Spinal cord (tissue), 10 donors: Measurements from ENCODE around the gene LKAAEAR1. TPM values are rescaled to one million over a fixed set of nuclear protein-coding genes. Genes with fewer than 3 reads are reported as not detected.

ENCODE experiments used
- DNase-seq, 6 donors: peaks; one replicate each; pipeline versions ENCODE4 v3.0.0 to v3.0.0-alpha.2; 2013 to 2015; ENCODE audit warnings: low spot score in 6 of 6, low read depth in 4 of 6
- H3K27ac ChIP-seq: one replicate; pipeline ENCODE4 v1.5.1; 2013; ENCODE audit warnings: low read depth, low read length, control low read depth
- H3K27me3 ChIP-seq: one replicate; pipeline ENCODE4 v1.6.1; 2013; ENCODE audit warnings: low read length; ENCODE audit not compliant: control insufficient read depth, insufficient read depth
- H3K36me3 ChIP-seq: one replicate; pipeline ENCODE4 v1.6.1; 2013; ENCODE audit warnings: low read length; ENCODE audit not compliant: control insufficient read depth, insufficient read depth
- H3K4me1 ChIP-seq: one replicate; pipeline ENCODE4 v1.6.1; 2013; ENCODE audit warnings: low read length; ENCODE audit not compliant: control insufficient read depth, insufficient read depth
- H3K4me3 ChIP-seq: one replicate; pipeline ENCODE4 v1.5.1; 2013; ENCODE audit warnings: low read depth, low read length, control low read depth
- H3K9me3 ChIP-seq: one replicate; pipeline ENCODE4 v1.6.1; 2013; ENCODE audit warnings: low read length; ENCODE audit not compliant: control insufficient read depth, insufficient read depth
- WGBS: methylation state at CpG from one replicate; pipeline ENCODE4 v1.1.5; 2013; ENCODE audit warnings: missing lambda C conversion rate; ENCODE audit not compliant: insufficient coverage; 5-methylcytosine and 5-hydroxymethylcytosine counted together
- polyA plus RNA-seq, 2 donors: library from polyadenylated mRNA; unstranded; fragments of 120-200 nt; gene quantifications; one replicate each; pipeline ENCODE4 v1.2.1, GENCODE V29; 2013; ENCODE audit not compliant: insufficient read length in 2 of 2
- total RNA-seq, 2 donors: library from RNA; depleted of rRNA in 1 of 2; stranded (reverse); fragments of 120-200 nt in 1 of 2; fragments of >200 nt in 1 of 2; gene quantifications; one replicate each; pipeline versions ENCODE4 v1.2.3 to v1.2.4, GENCODE V29; 2013 to 2014
- donor health status: healthy.

Gene LKAAEAR1
- total and polyA plus RNA-seq, 4 donors, result 1.8 to 8.4 (median 4.9) TPM

GRCh38 chr20:64038565-64039292 is 45.5 kb downstream of the LKAAEAR1 start:
- no peaks in the 10 kb centered on the region for H3K9me3 ChIP-seq
- no peak overlapping the region for H3K27ac ChIP-seq
- WGBS, result under 1% methylated on average over 91 of the region's 91 CpGs
- peak overlapping the region; percentile 18 for H3K4me3 ChIP-seq
- peaks cover 67% of the 10 kb centered on the region for H3K27me3 ChIP-seq
- DNase-seq, result peak in 2 of 6 donors; percentile 59 to 72
- peaks cover 33% of the 10 kb centered on the region for H3K36me3 ChIP-seq
- peaks cover 46% of the 10 kb centered on the region for H3K4me1 ChIP-seq

- DNase-seq, result no peak
- H3K27me3 ChIP-seq, result peaks cover 62% of the 10 kb centered on the region
- H3K4me1 ChIP-seq, result peaks cover 46% of the 10 kb centered on the region
- WGBS, result under 1% methylated on average over 27 of the region's 30 CpGs
- no peaks in the 10 kb centered on the region for H3K9me3 ChIP-seq
- peaks cover 38% of the 10 kb centered on the region for H3K36me3 ChIP-seq
- no peak overlapping the region for H3K27ac ChIP-seq
- H3K4me3 ChIP-seq, result no peak overlapping the region
These were observed 46.0 kb downstream of the LKAAEAR1 start for GRCh38 chr20:64038224-64038564.

- Histone ChIP-seq H3K9me3 (no peaks in the 10 kb centered on the region), H3K4me1 (peaks cover 46% of the 10 kb centered on the region), H3K27me3 (peaks cover 60% of the 10 kb centered on the region), H3K27ac (no peak overlapping the region), H3K36me3 (peaks cover 43% of the 10 kb centered on the region), H3K4me3 (no peak overlapping the region)
- 8% methylated on average over 33 of the region's 36 CpGs for WGBS
- no peak for DNase-seq
These were observed 46.5 kb downstream of the LKAAEAR1 start for GRCh38 chr20:64037498-64038213.

- Histone ChIP-seq H3K4me1 (peaks cover 42% of the 10 kb centered on the region), H3K9me3 (no peaks in the 10 kb centered on the region), H3K27me3 (peaks cover 56% of the 10 kb centered on the region), H3K4me3 (no peak overlapping the region), H3K36me3 (peaks cover 49% of the 10 kb centered on the region), H3K27ac (no peak overlapping the region)
- no peak for DNase-seq
- WGBS, result 90% methylated on average over 2 of the region's 3 CpGs
These were observed 47.0 kb downstream of the LKAAEAR1 start for GRCh38 chr20:64037199-64037497.

DNA sequence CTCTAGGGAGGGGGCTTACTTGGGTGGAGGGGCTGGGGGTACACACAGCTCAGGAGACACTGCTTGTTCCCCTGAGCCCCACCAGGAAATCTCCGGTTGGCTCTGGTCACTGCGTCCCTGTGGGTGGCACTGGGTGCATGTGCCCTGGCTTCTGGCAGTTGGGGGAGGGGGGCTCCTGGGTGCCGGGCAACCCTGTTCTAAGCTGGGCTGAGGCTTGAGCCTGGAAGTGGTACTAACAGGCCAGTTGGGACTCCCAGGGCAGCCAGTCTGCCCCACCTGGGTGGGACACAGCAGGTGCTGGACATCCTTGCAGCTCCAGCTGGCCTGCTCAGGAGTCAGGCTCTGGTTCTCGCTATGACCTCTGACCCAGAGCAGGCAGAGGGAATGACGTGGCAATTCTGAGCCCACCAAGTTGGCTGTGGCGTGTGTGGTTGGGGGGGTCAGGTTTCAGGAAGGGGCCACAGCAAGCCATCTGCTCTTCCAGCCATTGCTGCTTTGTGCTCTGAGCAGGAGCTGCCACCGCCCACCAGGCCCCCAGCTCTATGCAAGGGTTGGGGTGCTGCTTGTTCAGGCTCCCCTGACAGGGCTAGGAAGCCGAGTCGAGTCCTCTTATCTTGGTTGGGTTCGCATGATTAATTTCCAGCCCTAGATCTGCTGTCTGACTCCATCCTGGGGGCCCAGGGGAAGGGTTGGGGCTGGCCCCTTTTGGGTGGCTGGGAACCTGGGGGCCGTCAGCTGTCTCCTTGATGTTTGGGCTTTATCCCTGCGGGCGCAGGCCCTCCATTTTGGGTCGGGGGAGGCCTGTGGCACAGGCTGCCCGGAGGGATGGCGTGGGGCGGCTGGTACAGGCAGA is 47.6 kb downstream of the LKAAEAR1 start:
- Histone ChIP-seq H3K9me3 (no peaks in the 10 kb centered on the region), H3K4me1 (peaks cover 37% of the 10 kb centered on the region), H3K36me3 (peaks cover 54% of the 10 kb centered on the region), H3K27me3 (peaks cover 50% of the 10 kb centered on the region), H3K4me3 (no peak overlapping the region), H3K27ac (no peak overlapping the region)
- 62% methylated on average over 14 of the region's 17 CpGs for WGBS
- DNase-seq, result no peak

DNA sequence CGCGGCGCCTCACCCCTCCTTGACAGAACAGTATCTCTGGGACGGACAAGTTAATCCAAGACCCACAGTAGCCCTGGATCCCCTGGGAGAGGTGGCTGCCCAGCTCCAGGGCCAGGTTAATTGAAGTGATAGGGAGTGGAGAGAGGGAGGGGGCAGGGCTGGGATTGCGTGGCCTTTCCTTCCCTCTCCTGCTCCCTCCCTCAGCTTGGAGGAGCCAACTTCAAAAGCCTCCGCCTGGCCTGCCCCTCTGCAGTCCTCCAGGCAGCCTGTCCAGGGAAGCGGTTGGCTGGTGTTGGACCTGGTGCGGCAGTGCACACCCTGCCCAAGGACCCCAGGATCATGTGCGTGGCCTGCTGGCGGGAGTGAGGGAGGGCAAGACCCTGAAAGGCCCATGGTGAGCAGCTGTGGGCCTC is 48.3 kb downstream of the LKAAEAR1 start, which contains the start of gene C20orf204:
C20orf204 (plus strand) TSS at position 250 of the 413 bp plus-strand sequence; CDS start at position 392, 142 bp downstream.
- Histone ChIP-seq H3K9me3 (no peaks in the 10 kb centered on the region), H3K36me3 (peaks cover 61% of the 10 kb centered on the region), H3K4me1 (peaks cover 36% of the 10 kb centered on the region), H3K27ac (no peak within 1 kb of the TSS), H3K4me3 (no peak within 1 kb of the TSS), H3K27me3 (peaks cover 44% of the 10 kb centered on the region)
- DNase-seq, result no peak
- 77% methylated on average over 8 of the region's 10 CpGs for WGBS

- 72% methylated on average over 15 of the region's 17 CpGs for WGBS
- no peak overlapping the region for H3K4me3 ChIP-seq
- H3K4me1 ChIP-seq, result peaks cover 34% of the 10 kb centered on the region
- DNase-seq, result no peak
- H3K36me3 ChIP-seq, result peaks cover 67% of the 10 kb centered on the region
- H3K27me3 ChIP-seq, result peaks cover 37% of the 10 kb centered on the region
- H3K27ac ChIP-seq, result no peak overlapping the region
- no peaks in the 10 kb centered on the region for H3K9me3 ChIP-seq
These were observed 48.9 kb downstream of the LKAAEAR1 start for GRCh38 chr20:64035066-64035932.

- 90% methylated on average over 11 of the region's 11 CpGs for WGBS
- H3K4me3 ChIP-seq, result no peak overlapping the region
- H3K27ac ChIP-seq, result no peak overlapping the region
- peaks cover 21% of the 10 kb centered on the region for H3K4me1 ChIP-seq
- H3K27me3 ChIP-seq, result peaks cover 25% of the 10 kb centered on the region
- no peak for DNase-seq
- no peaks in the 10 kb centered on the region for H3K9me3 ChIP-seq
- peaks cover 80% of the 10 kb centered on the region for H3K36me3 ChIP-seq
These were observed 50.2 kb downstream of the LKAAEAR1 start for GRCh38 chr20:64033981-64034493.
